ENCODE measurements around the gene SYT13. TPM values are rescaled to one million over a fixed set of nuclear protein-coding genes. Genes with fewer than 3 reads are reported as not detected.

The SYT13 gene
- total and polyA plus RNA-seq, 2 of the 4 experiments (the other 2 are of a cell fraction) = not detected

GRCh38 chr11:45216901-45217300 lies 69.2 kb downstream of the SYT13 start:
- ChIA-PET CTCF (interaction anchor here (0.9 kb wide), 1 partner anchor 17 kb away, joined by 3 read pairs; no protein-coding TSS in a partner anchor), POLR2A (ENCODE audit: unreplicated experiment) (no interaction called here)
- no peak overlapping the region for H2BK15ac ChIP-seq (ENCODE audit: low read depth, low read length)
- no peak overlapping the region for H2AK9ac ChIP-seq (replicated peaks; ENCODE audit: low read depth, low read length, poor library complexity)
- H2BK20ac ChIP-seq (ENCODE audit: low read depth, low read length) = no peak overlapping the region
- H3K18ac ChIP-seq (ENCODE audit: low read depth, low read length) = no peak overlapping the region
- no peak overlapping the region for H2BK120ac ChIP-seq (ENCODE audit: low read depth, low read length)
- TF ChIP-seq CTCF (conservative IDR thresholded peaks at IDR 0.05; ENCODE audit: low read depth, low read length) (no peak), RCOR1 (IDR thresholded peaks at IDR 0.05; ENCODE audit: insufficient replicate concordance, low read length) (no peak), RAD21 (IDR thresholded peaks at IDR 0.05; ENCODE audit: low read length) (no peak), MAFK (IDR thresholded peaks at IDR 0.05; ENCODE audit: low read depth, low read length) (no peak), CEBPB (IDR thresholded peaks at IDR 0.05; ENCODE audit: low read depth, low read length) (no peak), NFE2L2 (IDR thresholded peaks at IDR 0.05; ENCODE audit: low read depth, low read length) (no peak), CHD1 (IDR thresholded peaks at IDR 0.05; ENCODE audit: low read depth, low read length) (no peak), SMC3 (IDR thresholded peaks at IDR 0.05; ENCODE audit: low read depth, low read length) (no peak), MXI1 (IDR thresholded peaks at IDR 0.05; ENCODE audit: borderline replicate concordance, low read depth, low read length) (no peak), RFX5 (IDR thresholded peaks at IDR 0.05; ENCODE audit: low read depth, low read length) (no peak), MAZ (IDR thresholded peaks at IDR 0.05; ENCODE audit: borderline replicate concordance, low read depth, low read length) (no peak), ELK1 (IDR thresholded peaks at IDR 0.05; ENCODE audit: borderline replicate concordance, low read depth, low read length) (no peak), FOS (IDR thresholded peaks at IDR 0.05; ENCODE audit: low read depth, low read length) (no peak), BHLHE40 (IDR thresholded peaks at IDR 0.05; ENCODE audit: low read depth, low read length) (no peak)
- TF ChIP-seq, protein P1, sequence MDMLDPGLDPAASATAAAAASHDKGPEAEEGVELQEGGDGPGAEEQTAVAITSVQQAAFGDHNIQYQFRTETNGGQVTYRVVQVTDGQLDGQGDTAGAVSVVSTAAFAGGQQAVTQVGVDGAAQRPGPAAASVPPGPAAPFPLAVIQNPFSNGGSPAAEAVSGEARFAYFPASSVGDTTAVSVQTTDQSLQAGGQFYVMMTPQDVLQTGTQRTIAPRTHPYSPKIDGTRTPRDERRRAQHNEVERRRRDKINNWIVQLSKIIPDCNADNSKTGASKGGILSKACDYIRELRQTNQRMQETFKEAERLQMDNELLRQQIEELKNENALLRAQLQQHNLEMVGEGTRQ (IDR thresholded peaks at IDR 0.05; ENCODE audit: low read depth, low read length) = no peak
- dilution Hi-C loops (cut with HindIII; ENCODE audit: low sequenced_read_pairs, unreplicated experiment) = no loop called here
- no peaks in the 10 kb centered on the region for H3K79me1 ChIP-seq (ENCODE audit: low read depth in 1 of 2, low read length in 2 of 2)
- H3K14ac ChIP-seq (replicated peaks; ENCODE audit: low read depth, low read length) = no peak overlapping the region
- H3K4me1 ChIP-seq (ENCODE audit: control insufficient read depth, insufficient read depth, low read length) = no peaks in the 10 kb centered on the region
- no peak overlapping the region for H4K5ac ChIP-seq (ENCODE audit: low read depth, low read length)
- no peak overlapping the region for H3K4me2 ChIP-seq (ENCODE audit: low read depth, low read length)
- intact Hi-C loops (cut with micrococcal nuclease) = no loop called here
- no peak overlapping the region for H2AFZ ChIP-seq (replicated peaks; ENCODE audit: low read length, poor library complexity)
- H3K56ac ChIP-seq (ENCODE audit: extremely low read depth, insufficient read depth, low read length) = no peak overlapping the region
- H2BK5ac ChIP-seq (ENCODE audit: low read depth, low read length, poor library complexity, severe bottlenecking) = no peak overlapping the region
- H3K36me3 ChIP-seq (ENCODE audit: control insufficient read depth, insufficient read depth, low read length) = peaks cover 4% of the 10 kb centered on the region; the same call in 1 of the 2 replicates
- no peak overlapping the region for H4K91ac ChIP-seq (ENCODE audit: insufficient read depth, low read depth, low read length)
- no peak overlapping the region for H2AK5ac ChIP-seq (ENCODE audit: low read depth, low read length)
- in situ Hi-C loops (cut with MboI; ENCODE audit: low sequenced_read_pairs) = no loop called here
- H3K9me3 ChIP-seq (ENCODE audit: control insufficient read depth, insufficient read depth, low read length) = no peaks in the 10 kb centered on the region
- H3K4me3 ChIP-seq (ENCODE audit: insufficient read depth, low read depth, low read length) = no peak overlapping the region
- DNase-seq (peak; percentile 13), ATAC-seq (ENCODE audit: low read depth) (peak; percentile 27; the same call in 1 of the 2 replicates)
- H3K27me3 ChIP-seq (ENCODE audit: control insufficient read depth, insufficient read depth, low read length) = no peaks in the 10 kb centered on the region
- no TSS peak for BruUV-seq (replicated peaks)
- H3K4ac ChIP-seq (ENCODE audit: low read depth, low read length) = no peak overlapping the region
- H3K27ac ChIP-seq (ENCODE audit: insufficient read depth, low read length) = no peak overlapping the region
- no peak overlapping the region for H4K8ac ChIP-seq (ENCODE audit: low read depth in 2 of 2, low read length in 2 of 2)
- H3K9me1 ChIP-seq (ENCODE audit: insufficient read depth, low read length) = no peaks in the 10 kb centered on the region; the same call in 1 of the 2 replicates
- no peak overlapping the region for H3K9ac ChIP-seq (ENCODE audit: low read depth, low read length)
- H4K20me1 ChIP-seq (ENCODE audit: insufficient read depth, low read length) = no peaks in the 10 kb centered on the region
- WGBS, 2 experiments (ENCODE audit: extremely low coverage in 2 of 2, insufficient read length in 1 of 2) = no CpG with 5 or more reads among the region's 2 CpGs
- H3K23ac ChIP-seq (ENCODE audit: low read depth, low read length) = no peak overlapping the region
